ENCODE results near the gene GPC6.

DNA sequence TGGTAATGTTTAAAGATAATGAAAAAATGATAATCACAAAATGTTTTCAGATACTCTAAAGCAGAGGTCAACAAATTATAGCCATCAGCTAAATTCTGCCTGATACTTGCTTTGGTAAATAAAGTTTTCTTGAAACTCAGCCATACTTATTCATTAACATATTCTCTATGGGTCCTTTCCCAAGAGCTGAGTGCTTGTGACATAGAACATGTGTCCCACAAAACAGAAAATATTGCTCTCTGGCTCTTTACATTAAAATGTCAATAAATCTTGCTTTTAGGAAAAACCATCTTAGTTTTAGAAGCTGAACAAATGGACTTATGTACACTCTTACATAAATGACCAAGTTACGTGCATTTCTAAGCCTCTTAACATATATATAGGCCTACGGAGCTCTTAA lies 945.8 kb downstream of the GPC6 start:
- TF ChIP-seq, protein P1, sequence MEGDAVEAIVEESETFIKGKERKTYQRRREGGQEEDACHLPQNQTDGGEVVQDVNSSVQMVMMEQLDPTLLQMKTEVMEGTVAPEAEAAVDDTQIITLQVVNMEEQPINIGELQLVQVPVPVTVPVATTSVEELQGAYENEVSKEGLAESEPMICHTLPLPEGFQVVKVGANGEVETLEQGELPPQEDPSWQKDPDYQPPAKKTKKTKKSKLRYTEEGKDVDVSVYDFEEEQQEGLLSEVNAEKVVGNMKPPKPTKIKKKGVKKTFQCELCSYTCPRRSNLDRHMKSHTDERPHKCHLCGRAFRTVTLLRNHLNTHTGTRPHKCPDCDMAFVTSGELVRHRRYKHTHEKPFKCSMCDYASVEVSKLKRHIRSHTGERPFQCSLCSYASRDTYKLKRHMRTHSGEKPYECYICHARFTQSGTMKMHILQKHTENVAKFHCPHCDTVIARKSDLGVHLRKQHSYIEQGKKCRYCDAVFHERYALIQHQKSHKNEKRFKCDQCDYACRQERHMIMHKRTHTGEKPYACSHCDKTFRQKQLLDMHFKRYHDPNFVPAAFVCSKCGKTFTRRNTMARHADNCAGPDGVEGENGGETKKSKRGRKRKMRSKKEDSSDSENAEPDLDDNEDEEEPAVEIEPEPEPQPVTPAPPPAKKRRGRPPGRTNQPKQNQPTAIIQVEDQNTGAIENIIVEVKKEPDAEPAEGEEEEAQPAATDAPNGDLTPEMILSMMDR (IDR thresholded peaks at IDR 0.05), result no peak
- TF ChIP-seq EZH2 (IDR thresholded peaks at IDR 0.05), result no peak

Measured in neural progenitor cell (in vitro differentiated cells).